K562 (cell line): ENCODE data around the gene LGR6. TPM values are rescaled to one million over a fixed set of nuclear protein-coding genes. Genes with fewer than 3 reads are reported as not detected.

Source experiments
- ATAC-seq: fragments of 200-7000 bp; cut with Tn5 transposase; 3 replicates; pipeline ENCODE4 v1.9.1; 2020; ENCODE audit warnings: moderate library complexity
- BruUV-seq: library from RNA; stranded (reverse); fragments of 400-500 nt; replicated peaks from 2 replicates; lab custom pipeline; 2021; lab: Mats Ljungman, UMichigan
- CTCF ChIA-PET: fragments of 300-600 bp; formaldehyde crosslinking; extraction: SDS; loops from one replicate; lab custom pipeline; 2021; ENCODE audit warnings: low intra/inter-chr PET ratio; lab: Yijun Ruan, JAX
- POLR2A ChIA-PET: fragments of 300-600, 350-650 bp; sonication (Branson Sonifier 250); formaldehyde crosslinking; extraction: SDS; loops from one replicate; lab custom pipeline; 2021; ENCODE audit warnings: antibody characterized with exemption, inconsistent platforms; lab: Yijun Ruan, JAX
- DNase-seq, 4 experiments: peaks; one replicate each; pipeline versions ENCODE4 v3.0.0 to v3.0.0-alpha.2; 2011 to 2018; ENCODE audit warnings: low spot score in 3 of 4, mixed read lengths in 3 of 4; ENCODE audit errors: extremely low read depth in 1 of 4
- FAIRE-seq: peaks from 2 replicates; lab custom pipeline; 2011; peaks lifted over from hg19 to GRCh38; lab: Jason Lieb, UNC
- H2AFZ ChIP-seq: 2 replicates; pipeline ENCODE4 v1.6.0; 2011; ENCODE audit warnings: low read depth, low read length, control low read depth, inconsistent platforms
- H3K27ac ChIP-seq: fragments of 200-600 bp; 3 replicates; pipeline ENCODE4 v1.8.0; 2011; ENCODE audit warnings: low read depth, mild to moderate bottlenecking, control low read depth, inconsistent platforms, low read length, moderate library complexity, mixed read lengths; ENCODE audit errors: extremely low read depth
- H3K27me3 ChIP-seq, 2 experiments: fragments of 300-600 bp in 1 of 2; 2 replicates in 1 of 2; 3 replicates in 1 of 2; pipeline versions ENCODE4 v1.6.0 to v1.8.0; 2011; ENCODE audit warnings: inconsistent platforms in 2 of 2, low read length in 2 of 2, mild to moderate bottlenecking in 1 of 2, mixed read lengths in 1 of 2, moderate library complexity in 1 of 2; ENCODE audit not compliant: control insufficient read depth in 2 of 2, insufficient read depth in 2 of 2
- H3K36me3 ChIP-seq: fragments of 300-600 bp; 3 replicates; pipeline ENCODE4 v1.8.0; 2011; ENCODE audit warnings: mild to moderate bottlenecking, low read length, inconsistent platforms; ENCODE audit not compliant: control insufficient read depth, insufficient read depth
- H3K4me1 ChIP-seq, 2 experiments: fragments of 200-600 bp in 1 of 2; replicated peaks in 1 of 2; 2 replicates in 1 of 2; 3 replicates in 1 of 2; pipeline versions ENCODE4 v1.5.1 to v1.8.0; 2011; ENCODE audit warnings: inconsistent platforms in 2 of 2, low read length in 2 of 2, mild to moderate bottlenecking in 1 of 2, mixed read lengths in 1 of 2, moderate library complexity in 1 of 2; ENCODE audit not compliant: control insufficient read depth in 2 of 2, insufficient read depth in 2 of 2
- H3K4me2 ChIP-seq: 2 replicates; pipeline ENCODE4 v1.6.1; 2011; ENCODE audit warnings: low read length, control low read depth, inconsistent platforms, mixed read lengths; ENCODE audit not compliant: insufficient read depth
- H3K4me3 ChIP-seq: fragments of 200-600 bp; sonication (generic), shearing (Covaris generic); 2 replicates; pipeline ENCODE4 v1.5.1; 2016; ENCODE audit warnings: control low read depth, inconsistent platforms
- H3K79me2 ChIP-seq: fragments of 200-600 bp; 3 replicates; pipeline ENCODE4 v1.8.0; 2011; ENCODE audit warnings: low read length, inconsistent platforms; ENCODE audit not compliant: control insufficient read depth, insufficient read depth
- H3K9ac ChIP-seq, 2 experiments: 2 replicates each; pipeline versions ENCODE4 v1.6.0 to v1.6.1; 2011; ENCODE audit warnings: low read depth in 2 of 2, low read length in 2 of 2, control low read depth in 1 of 2, inconsistent platforms in 1 of 2, mild to moderate bottlenecking in 1 of 2, mixed read lengths in 1 of 2; ENCODE audit not compliant: insufficient read depth in 1 of 2
- H3K9me1 ChIP-seq: one replicate; pipeline ENCODE4 v1.6.0; 2011; ENCODE audit warnings: inconsistent platforms, mild to moderate bottlenecking, low read length, moderate library complexity; ENCODE audit not compliant: control insufficient read depth, insufficient read depth
- H3K9me3 ChIP-seq: replicated peaks from 2 replicates; pipeline ENCODE4 v1.5.1; 2011; ENCODE audit warnings: low read depth, low read length, inconsistent platforms; ENCODE audit not compliant: control insufficient read depth, insufficient read depth
- H4K20me1 ChIP-seq: replicated peaks from 2 replicates; pipeline ENCODE4 v1.6.1; 2011; ENCODE audit warnings: low read length, inconsistent platforms, mixed read lengths; ENCODE audit not compliant: control insufficient read depth, insufficient read depth
- BCOR ChIP-seq: fragments of 450-650 bp; IDR thresholded peaks from 2 replicates; pipeline ENCODE4 v1.6.1; 2016
- C11orf30 ChIP-seq: fragments of 450-650 bp; IDR thresholded peaks from 2 replicates; pipeline ENCODE4 v1.6.1; 2016; ENCODE audit warnings: low read depth, mild to moderate bottlenecking
- CSDE1 ChIP-seq, 2 experiments: fragments of 450-650 bp; IDR thresholded peaks; 2 replicates each; pipeline ENCODE4 v1.6.1; 2016; ENCODE audit warnings: mild to moderate bottlenecking in 1 of 2
- FOSL1 ChIP-seq: fragments of 200-800 bp; sonication (Bioruptor generic); conservative IDR thresholded peaks from 2 replicates; pipeline ENCODE4 v1.6.1; 2016; ENCODE audit warnings: missing genetic modification characterization, missing compliant biosample characterization
- RBM25 ChIP-seq: fragments of 200-400 bp; formaldehyde crosslinking; IDR thresholded peaks from 2 replicates; pipeline ENCODE4 v1.6.1; 2018; ENCODE audit warnings: low read length, low read depth, moderate library complexity; ENCODE audit not compliant: severe bottlenecking
- ZNF436 ChIP-seq: fragments of 250-450, 450-650 bp; sonication (Bioruptor Pico); formaldehyde crosslinking; IDR thresholded peaks from 2 replicates; pipeline ENCODE4 v1.7.0; 2020; ENCODE audit warnings: mild to moderate bottlenecking
- WGBS: fragments of 100-300 bp; shearing (Covaris generic); methylation state at CpG from one replicate; pipeline ENCODE4 v1.1.6; 2016; ENCODE audit warnings: low coverage, mixed read lengths; ENCODE audit not compliant: insufficient coverage; ENCODE audit errors: missing lambda C conversion rate; 5-methylcytosine and 5-hydroxymethylcytosine counted together
- in situ Hi-C: fragments of 300-500 bp; cut with MboI; formaldehyde crosslinking; loops from 4 replicates; pipeline ENCODE4 v1.15.0; 2018; ENCODE audit warnings: inconsistent platforms, mixed read lengths
- intact Hi-C: fragments of 100-400 bp; cut with micrococcal nuclease; formaldehyde crosslinking; loops from 2 replicates; pipeline ENCODE4 v1.14.2; 2022
- polyA plus RNA-seq, 8 experiments: library from polyadenylated mRNA; depleted of rRNA in 4 of 8; stranded (reverse) in 5 of 8; unstranded in 3 of 8; fragments of >200 nt; fragmentation: Nextera tagmentation in 2 of 8; fragmentation: Illumina TruSeq in 1 of 8; extraction: Ambion mirVana in 2 of 8; extraction: Trizol in 1 of 8; gene quantifications; 2 replicates each; pipeline versions ENCODE4 v1.2.1 to v1.2.3, GENCODE V29; 2011 to 2014; ENCODE audit warnings: inconsistent platforms in 1 of 8, missing spikeins in 1 of 8
- total RNA-seq, 7 experiments: library from RNA; depleted of rRNA in 6 of 7; stranded (reverse); fragments of >200 nt in 6 of 7; fragmentation: Illumina TruSeq in 2 of 7; extraction: Trizol in 2 of 7; gene quantifications; 2 replicates each; pipeline versions ENCODE4 v1.2.1 to v1.2.3, GENCODE V29; 2011 to 2021; ENCODE audit warnings: low replicate concordance in 1 of 7
- TF ChIP-seq, protein P1 (sequence below), 2 experiments: fragments of 450-650 bp in 1 of 2; sonication (generic) in 1 of 2; formaldehyde crosslinking in 1 of 2; IDR thresholded peaks in 1 of 2; conservative IDR thresholded peaks in 1 of 2; 2 replicates each; pipeline versions ENCODE4 v1.6.1 to v1.8.1; 2016 to 2023; ENCODE audit warnings: mild to moderate bottlenecking in 2 of 2, moderate library complexity in 2 of 2, inconsistent platforms in 1 of 2, missing genetic modification reagents in 1 of 2

The LGR6 gene
- total and polyA plus RNA-seq, 9 of the 15 experiments (the other 6 are each of a cell fraction or from before 2014, with no cell fraction given), result 0.01 to 0.54 (median 0.17) TPM; not detected in 1

DNA sequence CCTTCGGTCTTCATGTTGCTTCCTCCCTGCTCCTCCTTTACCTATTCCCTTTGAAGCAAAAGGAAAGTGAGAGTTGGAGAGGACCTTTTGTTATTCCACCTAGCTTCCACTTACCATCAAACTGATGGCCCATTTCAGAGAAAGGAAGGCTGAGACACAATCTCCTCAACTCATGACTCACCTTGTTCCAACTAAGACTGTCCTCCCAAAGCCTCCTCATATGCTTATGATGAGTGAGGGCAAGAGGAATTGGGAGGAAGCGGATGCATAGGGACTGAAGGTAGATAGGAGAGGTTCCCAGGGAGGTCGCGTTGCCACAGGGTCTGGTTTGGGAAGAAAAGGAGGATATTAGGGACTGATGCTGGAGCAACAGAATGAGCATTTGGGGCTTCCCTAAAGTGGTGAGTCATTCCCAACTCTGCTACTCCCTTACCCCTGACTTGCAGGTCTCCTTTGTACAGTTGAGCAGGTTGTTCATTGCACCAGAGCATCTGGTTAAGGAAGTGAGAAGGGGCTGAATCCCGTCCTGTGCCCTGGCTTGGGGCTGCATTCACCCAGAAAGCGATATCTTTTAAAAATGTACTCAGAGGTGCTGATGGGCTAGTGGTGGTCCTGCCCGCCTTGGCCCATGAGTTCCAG is 35.0 kb downstream of the LGR6 start:
- DNase-seq (no peak), FAIRE-seq (no peak), ATAC-seq (no peak; the same call in 2 of the 3 replicates)
- no peaks in the 10 kb centered on the region for H3K9me3 ChIP-seq
- POLR2A ChIA-PET, result no interaction called here
- intact Hi-C loops (no loop called here), in situ Hi-C loops (no loop called here)
- no peak overlapping the region for H3K27ac ChIP-seq
- no peak overlapping the region for H3K9ac ChIP-seq
- no peak overlapping the region for H2AFZ ChIP-seq
- CTCF ChIA-PET, result no interaction called here
- TF ChIP-seq FOSL1 (peak; percentile 43; the same call in 1 of the 2 replicates), C11orf30 (0 out of 2 replicates have a peak, but pooled peaks have one; percentile 10), ZNF436 (CRISPR knock-in tag) (no peak), CSDE1 (IDR thresholded peaks at IDR 0.05) (no peak), BCOR (peak; percentile 24; the same call in 1 of the 2 replicates), RBM25 (peak; percentile 40)
- TF ChIP-seq, protein P1, sequence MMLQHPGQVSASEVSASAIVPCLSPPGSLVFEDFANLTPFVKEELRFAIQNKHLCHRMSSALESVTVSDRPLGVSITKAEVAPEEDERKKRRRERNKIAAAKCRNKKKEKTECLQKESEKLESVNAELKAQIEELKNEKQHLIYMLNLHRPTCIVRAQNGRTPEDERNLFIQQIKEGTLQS (IDR thresholded peaks at IDR 0.05), result peak; percentile 53
- TF ChIP-seq, protein P1 (CRISPR knock-in tag; conservative IDR thresholded peaks at IDR 0.05), result no peak
- no TSS peak for BruUV-seq
- H3K4me1 ChIP-seq, result no peaks in the 10 kb centered on the region
- H3K4me3 ChIP-seq, result no peak overlapping the region
- H3K36me3 ChIP-seq, result no peaks in the 10 kb centered on the region
- peaks cover 4% of the 10 kb centered on the region; the same call in 1 of the 2 replicates for H4K20me1 ChIP-seq
- H3K9me1 ChIP-seq, result no peaks in the 10 kb centered on the region
- WGBS, result 1% methylated on average over 7 of the region's 7 CpGs
- H3K4me2 ChIP-seq, result no peak overlapping the region
- no peaks in the 10 kb centered on the region for H3K79me2 ChIP-seq
- H3K27me3 ChIP-seq, result peaks cover 55 to 73% of the 10 kb centered on the region in 2 experiments
